ENCODE measurements around the gene LRRIQ3.
"Not testable (repeated sequence)": the region's sequence is repeated elsewhere in the genome, so short reads cannot be mapped to it uniquely, and the experiment has no call there.

LRRIQ3 gene, protein sequence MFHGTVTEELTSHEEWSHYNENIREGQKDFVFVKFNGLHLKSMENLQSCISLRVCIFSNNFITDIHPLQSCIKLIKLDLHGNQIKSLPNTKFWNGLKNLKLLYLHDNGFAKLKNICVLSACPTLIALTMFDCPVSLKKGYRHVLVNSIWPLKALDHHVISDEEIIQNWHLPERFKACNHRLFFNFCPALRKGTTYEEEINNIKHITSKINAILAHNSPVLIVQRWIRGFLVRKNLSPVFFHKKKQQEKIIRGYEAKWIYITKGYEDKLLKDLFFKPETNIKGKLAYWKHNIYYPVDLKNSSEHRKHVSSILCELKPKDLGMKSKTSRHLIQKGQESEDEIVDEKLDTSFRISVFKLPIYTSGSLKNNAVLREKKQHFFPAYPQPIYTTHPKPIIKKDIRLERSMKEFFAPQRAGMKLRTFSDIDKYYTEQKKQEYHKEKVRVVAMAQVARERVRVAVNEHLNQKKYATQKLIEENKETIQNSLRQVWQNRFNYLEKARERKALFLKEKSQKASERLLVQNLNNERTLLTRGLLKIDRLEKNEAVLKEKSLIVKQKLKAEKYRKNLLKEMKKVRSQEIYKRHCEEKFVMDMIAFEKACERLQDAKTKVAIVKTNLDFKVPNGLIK

DNA sequence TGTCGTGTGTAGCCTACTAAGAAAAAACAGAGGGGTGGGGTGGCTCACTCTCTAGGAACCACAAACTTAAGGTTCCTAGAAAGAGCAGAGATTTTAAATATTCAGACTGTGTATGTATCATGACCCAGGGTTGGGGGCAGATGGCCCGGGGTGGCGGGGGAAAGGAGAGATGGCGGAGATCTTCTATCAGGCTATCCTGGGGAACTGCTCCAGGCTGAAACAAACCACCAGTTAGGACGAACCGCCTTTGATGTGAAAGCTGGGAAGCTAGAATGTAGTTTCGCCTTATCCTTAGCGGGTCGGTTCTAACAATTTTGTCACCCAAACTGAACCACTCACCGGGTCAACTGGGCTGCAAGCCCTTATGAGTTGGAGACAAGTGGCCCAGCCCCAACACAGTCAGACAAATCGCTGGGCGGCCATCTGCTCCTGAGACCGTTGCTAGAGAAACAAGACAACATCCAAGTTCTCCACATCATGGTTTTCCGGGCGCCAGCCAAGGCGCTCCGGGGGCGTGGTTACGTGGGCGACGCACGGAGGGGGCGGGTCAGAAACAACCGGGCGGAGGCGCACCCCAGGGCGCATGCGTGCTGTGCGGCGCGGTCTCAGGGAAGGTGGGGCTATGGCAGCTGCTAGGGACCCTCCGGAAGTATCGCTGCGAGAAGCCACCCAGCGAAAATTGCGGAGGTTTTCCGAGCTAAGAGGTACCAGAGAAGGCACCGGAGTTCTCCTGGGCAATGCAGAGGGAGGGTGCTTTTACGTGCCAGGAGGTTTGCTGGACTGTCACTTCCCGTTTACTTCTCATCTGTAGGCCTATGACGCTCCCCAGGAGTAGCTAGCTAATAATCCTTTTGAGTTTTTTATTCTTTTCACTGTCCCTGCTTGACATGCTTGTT is at the start of gene LRRIQ3, which contains the start of gene FPGT:
Gene LRRIQ3, minus strand, starts transcription at position 520 of the 896 bp plus-strand sequence. CDS start 14,492 bp downstream, outside the sequence.
Gene FPGT, plus strand, starts transcription at position 586 of the 896 bp plus-strand sequence. Its CDS starts 37 bp downstream, at position 623.
- DNase-seq = peak; percentile 62

DNA sequence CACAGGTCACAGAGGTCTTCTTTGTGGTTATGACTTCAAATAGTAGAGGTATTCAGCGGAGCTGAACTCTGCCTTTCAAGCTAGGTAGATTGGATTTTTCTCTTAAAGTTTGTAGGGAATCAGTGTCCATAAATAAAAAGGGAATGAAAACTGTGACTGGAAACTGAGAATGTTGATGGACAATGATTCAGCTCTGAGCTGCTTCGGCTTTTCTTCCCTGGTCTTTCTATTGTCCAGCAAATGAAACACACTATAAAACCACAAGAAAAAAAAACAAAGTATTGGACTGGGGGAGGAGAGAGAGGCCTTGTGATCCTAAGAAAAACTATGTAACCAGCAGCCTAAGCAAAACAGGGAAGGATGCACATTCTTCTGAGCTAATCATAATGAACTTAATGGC is 48.3 kb upstream of the LRRIQ3 start:
- peak; percentile 24 for DNase-seq

DNA sequence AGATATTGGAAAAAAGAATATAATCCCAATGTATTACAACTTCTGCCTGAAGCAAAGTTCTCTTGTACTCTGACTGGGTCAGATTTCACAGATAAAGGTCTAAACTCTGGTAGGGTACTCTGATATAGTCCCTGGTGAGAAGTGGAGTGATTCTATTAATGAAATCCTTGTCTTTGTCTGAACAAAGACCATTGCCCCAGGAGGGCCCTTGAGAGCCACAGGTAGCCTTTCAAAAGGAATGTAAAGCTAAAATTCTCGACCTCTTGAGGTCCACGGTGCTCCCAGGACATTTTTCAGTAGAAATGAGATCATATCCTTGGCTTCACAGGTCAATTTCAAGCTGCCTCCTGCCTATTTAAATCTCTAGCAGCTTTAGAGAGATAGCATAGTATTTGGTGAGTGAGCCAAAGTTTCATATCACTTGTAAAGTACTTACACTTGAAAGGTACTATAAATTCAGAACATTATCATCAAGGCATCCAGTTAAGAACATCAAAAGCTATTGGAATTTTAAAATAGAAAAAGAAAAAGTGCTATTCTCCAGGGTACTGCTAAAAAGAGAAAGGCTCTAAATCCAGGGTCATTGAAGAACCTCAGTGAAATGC is 47.3 kb upstream of the LRRIQ3 start:
- peak; percentile 75 for DNase-seq

DNA sequence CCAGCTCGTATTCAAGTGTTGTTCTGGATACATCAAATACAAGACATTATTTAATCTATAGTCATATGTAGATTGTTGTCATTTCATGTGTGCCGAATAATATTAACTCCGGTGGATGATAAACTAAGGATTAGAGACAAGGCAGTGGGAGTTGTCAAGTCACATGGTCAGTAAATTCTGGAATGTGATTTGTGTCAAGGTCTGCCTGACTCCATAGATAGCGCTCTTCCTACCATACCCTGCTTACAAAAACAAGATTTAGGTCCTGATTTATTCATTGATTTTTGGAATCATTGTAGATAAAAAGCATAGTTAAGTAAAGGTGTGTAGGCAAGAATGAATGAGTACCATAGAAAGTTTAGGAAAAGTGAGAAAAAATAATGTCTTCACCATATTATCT is 39.8 kb upstream of the LRRIQ3 start:
- DNase-seq = no peak

DNA sequence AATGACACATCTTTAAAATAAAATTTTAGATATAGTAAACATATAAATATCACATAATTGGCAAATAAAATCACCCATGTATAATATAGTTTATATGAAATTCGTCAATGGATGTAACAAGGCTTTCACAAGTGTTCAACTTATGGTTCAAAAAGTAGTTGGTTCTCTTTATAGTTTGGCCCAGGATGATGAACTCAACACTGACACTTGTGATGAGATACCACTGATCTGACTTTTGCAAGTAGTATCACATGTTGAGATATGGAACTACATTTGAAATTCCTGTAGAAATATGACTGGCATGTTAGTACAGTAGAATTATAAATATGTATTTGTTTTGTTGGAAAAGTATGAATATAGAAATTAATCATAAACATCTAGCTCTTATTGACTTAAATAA is 39.1 kb upstream of the LRRIQ3 start:
- no peak for DNase-seq

DNA sequence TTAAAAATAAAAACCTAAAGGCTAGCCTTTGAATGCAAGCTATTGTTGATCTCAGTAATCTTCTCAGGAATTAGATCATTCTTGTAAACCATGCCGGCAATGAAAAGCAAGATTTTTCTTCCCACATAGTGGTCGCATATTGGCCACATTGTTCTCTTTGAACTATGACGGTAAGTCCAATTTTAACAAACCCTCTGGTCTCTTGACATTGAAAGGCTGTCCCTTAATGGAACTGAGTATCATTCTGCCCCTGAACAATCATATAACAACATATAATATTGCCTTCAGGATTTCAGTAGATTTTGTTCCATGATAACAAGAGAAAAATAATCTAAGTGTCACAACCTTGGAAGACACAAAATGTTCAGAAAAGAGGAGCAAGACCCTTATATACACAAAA is 38.5 kb upstream of the LRRIQ3 start:
- DNase-seq = no peak

DNA sequence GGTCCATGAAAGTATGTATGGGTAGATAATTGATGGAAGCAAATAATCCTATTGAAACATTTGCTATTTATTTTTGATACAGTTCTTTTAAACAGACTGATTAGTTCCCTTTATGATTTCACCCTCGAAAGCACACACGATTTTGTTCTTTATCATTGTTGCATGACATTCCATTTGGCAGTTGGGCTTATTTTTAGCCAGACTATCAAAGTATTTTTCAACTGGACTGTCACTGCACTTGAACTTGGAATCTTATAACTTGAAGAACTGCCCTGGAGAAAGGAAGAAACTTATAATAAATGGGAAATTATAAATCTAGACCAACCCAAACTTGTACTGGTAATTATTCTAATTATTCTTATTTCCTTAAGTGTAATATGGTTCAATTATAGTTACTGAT is 37.2 kb upstream of the LRRIQ3 start, which contains the start of gene TNNI3K:
Gene TNNI3K, plus strand, starts transcription at position 235 of the 400 bp plus-strand sequence. Its CDS starts 65 bp downstream, at position 300.
- DNase-seq = no peak

DNA sequence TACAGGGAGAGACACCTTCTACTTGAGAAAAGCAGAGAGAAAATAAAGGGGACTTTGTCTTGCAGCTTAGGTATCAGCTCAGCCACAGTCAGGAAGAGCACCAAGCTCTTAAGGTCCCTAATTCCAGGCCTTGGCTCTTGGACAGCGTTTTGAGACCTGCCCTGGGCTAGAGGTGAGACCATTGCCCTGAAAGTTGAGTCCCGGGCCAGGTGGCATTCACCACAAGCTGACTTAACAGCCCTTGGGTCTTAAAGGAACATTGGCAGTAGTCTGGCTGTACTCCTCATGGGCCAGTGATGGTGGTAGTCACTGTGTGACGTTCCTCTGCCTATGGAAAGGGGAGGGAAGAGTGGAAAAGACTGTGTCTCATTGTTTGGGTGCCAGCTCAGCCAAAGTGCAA is 25.5 kb upstream of the LRRIQ3 start:
- no peak for DNase-seq

DNA sequence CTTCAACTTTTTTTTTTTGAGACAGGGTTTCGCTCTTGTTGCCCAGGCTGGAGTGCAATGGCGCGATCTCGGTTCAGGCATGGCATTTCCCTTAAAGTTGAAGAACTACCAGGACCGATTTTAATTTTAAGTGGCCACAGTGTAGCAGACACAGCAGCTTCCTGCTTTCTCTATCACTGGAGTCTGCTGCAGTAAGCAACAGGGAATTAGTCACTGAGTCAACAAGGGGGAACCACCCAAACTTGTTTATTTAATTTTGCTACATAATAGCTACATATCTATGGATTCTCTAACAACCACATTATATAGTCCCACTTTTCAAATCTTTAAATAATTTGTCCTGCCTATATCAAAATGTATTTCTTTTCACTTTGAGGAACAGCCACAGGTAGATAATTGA is 24.7 kb upstream of the LRRIQ3 start:
- DNase-seq = no peak

DNA sequence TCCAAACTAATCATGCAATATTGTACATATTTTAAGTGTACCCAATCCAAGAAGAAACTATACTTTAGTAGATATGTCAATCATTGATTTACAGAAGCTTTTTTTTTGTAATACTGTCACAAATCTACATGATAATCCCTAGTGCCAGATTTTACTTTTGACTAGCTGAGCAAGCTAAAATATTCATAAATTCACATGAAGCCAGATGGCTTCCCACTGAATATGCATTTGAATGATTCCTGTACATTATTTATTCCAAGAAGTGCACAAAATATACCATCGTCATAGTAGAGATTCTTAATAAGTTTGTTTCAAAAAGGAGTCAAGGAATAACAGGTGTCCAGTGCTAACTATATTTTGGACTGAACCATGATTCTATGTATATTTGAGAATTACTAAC is 17.3 kb upstream of the LRRIQ3 start:
- no peak for DNase-seq

DNA sequence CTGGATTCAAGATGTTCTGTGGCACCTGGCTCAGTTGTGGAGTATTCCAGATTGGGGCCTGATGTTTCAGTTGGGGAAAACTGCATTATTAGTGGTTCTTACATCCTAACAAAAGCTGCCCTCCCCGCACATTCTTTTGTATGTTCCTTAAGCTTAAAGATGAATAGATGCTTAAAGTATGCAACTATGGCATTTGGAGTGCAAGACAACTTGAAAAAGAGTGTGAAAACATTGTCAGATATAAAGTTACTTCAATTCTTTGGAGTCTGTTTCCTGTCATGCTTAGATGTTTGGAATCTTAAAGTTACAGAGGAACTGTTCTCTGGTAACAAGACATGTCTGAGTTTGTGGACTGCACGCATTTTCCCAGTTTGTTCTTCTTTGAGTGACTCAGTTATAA is 7.3 kb upstream of the LRRIQ3 start:
- DNase-seq = no peak

DNA sequence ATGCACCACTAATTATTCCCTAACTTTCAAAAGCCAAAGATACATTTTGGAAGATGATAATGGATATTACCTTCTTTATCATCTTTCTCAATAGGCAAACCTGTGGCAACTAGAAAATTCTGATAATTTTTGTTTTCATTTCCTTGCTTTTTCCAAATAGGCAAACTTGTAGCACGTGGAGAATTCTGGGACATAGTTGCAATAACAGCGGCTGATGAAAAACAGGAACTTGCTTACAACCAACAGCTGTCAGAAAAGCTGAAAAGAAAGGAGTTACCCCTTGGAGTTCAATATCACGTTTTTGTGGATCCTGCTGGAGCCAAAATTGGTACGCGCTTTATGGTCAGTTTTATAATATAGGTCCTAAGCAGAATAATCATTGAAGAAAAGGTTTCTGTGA is 1.5 kb upstream of the LRRIQ3 start:
- no peak for DNase-seq

DNA sequence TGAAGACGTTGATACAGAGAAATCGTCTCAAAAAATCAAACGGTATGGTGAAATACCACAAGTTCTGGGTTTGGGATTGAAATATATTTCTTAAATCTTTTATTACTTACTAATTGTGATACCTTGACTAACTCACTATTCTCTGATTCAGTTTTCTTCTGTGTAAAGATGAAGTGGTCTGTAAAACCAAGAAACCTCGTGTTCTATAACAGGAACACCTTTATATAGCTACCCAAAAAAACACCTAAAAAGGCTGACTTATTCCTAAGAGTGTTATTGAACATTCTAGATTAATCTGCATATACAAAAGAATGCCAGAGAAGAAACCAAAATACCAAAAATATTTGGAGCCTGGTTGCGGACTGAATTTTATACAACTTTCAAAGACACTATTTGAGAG is 721 bp downstream of the LRRIQ3 start:
- no peak for DNase-seq

DNA sequence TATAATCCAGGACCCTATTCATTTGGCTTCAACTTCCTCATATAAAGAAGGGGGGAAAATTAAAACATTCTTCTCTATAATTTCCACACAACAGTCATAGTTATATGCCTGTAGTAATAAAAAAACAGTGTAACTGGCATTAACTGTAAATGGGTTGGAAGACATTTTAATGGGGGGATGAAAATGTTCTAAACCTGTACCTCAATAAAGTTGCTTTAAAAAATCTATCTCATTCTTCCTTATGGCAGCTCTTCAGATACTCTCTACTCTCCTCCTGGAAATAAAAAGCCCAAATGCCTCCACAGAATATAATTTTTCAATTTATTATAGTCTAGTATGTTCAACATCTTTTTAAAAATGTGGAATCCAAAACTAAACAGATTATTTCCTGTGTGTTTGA is 2.6 kb downstream of the LRRIQ3 start:
- no peak for DNase-seq

DNA sequence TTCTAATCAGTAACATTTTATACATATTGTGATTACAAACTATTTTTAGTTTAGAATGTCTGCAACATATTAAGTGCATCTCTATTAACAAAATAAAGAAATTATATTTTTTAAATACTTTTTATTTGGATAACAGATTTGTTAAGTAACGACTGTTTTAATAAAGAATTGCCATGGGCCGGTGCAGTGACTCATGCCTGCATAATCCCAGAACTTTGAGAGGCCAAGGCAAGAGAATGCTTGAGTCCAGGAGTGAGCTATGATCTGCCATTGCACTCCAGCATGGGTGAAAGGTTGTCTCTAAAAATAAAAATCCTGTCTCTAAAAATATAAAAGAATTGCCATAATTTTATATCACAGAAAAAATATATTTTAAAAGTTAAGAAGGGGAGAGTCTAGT is 4.1 kb downstream of the LRRIQ3 start:
- DNase-seq = no peak

DNA sequence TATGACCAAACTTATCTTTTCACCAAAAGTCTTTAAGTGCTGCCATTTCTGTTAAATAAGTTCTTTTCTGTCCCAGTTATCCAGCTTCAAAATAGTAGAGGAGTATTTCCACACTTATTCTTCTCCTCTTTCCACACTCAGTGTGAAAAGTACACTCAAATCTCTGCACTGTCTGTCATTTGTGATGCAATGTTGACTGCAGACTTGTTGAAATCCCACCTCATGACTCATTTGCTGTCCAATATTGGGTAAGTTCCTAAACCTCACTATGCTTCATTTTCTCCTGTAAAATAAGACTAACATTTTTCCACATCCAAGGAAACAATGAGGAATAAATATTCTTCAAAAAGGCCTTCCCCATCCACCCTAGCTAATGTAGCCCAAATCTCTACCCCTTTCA is 17.5 kb downstream of the LRRIQ3 start:
- no peak for DNase-seq

DNA sequence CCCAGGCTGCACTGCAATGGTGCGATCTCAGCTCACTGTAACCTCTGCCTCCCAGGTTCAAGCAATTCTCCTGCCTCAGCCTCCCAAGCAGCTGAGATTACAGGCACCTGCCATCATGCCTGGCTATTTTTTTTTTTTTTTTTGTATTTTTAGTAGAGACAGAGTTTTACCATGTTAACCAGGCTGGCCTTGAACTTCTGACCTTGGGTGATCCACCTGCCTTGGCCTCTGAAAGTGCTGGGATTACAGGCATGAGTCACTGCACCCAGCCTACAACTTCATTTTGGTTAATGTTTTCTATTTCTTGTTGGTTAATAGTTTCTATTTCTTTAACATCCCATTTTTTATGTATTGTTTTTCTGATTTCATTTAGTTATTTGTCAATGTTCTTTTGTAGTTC is 23.6 kb downstream of the LRRIQ3 start:
- DNase-seq = not testable (repeated sequence)

DNA sequence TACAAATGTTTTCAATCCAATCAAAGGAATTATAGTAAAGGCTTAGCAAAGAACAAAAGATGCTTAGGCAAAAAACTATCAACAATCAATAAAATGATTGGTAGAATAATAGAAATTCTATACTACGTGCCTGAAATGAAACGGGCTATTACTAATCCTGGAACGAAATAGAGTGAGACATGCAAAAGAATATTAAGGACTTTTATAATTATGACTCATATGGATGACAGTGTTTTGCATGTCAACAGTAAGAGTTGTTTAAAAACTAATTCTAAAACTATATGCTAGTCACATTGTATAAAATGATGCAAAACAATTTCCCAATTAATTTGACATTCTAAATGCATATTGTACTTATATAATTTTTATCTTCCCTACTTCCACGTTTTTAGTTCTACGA is 35.6 kb downstream of the LRRIQ3 start:
- no peak for DNase-seq

DNA sequence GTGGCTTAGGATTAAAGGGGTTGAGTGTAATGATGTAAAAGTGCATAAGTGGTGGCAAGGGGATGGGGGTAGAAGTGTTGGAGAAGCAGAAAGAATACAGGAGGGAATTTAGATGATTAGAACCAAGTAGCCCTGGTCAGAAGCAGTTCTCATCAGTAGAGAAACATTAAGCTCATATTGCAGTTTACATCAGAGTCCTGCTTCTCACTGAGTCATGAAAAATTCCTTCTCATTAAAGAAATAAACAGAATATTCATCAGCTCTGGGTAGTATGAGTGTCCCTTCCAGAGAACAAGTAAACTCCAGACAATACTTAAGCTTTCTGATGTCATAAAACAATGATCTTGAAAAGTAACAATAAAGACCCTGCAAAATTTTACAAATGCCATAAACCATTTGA is 36.5 kb downstream of the LRRIQ3 start:
- DNase-seq = no peak

DNA sequence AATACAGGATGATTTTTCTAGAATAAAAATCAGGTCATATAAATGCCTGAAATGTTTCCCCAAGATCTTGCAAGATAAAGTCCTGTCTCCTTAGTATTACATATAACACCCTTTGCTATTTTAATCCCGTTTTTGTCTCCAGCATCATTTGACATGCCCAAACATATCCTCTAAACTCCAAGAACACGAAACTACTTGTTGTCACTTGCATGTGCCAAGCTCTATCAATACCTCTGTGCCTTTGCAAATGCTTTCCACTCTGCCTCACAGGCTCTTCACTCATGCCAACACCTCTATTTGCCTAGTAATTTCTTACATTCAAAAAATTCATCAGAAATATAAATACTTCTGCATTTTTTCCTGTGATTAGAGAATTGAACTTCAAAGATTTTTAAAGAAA is 37.9 kb downstream of the LRRIQ3 start:
- no peak for DNase-seq

DNA sequence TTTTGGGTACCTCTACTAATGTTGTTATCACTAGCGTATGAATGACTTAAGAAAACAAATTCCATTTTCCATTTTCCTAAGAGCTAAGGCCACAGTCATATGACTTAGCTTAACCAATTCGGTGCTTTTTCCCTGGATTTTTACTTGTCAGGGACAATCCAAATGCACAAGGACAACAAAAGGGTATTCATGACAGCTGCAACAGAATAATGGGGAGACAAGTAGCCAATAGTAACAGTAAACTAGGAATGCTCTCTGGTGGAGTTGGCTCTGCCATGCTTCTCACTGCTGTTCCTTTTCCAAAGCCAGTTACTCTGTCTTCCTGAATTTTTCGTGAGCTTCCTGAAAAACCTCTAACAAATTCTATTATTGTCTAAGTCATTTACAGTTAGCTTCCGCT is 52.9 kb downstream of the LRRIQ3 start:
- DNase-seq = no peak

DNA sequence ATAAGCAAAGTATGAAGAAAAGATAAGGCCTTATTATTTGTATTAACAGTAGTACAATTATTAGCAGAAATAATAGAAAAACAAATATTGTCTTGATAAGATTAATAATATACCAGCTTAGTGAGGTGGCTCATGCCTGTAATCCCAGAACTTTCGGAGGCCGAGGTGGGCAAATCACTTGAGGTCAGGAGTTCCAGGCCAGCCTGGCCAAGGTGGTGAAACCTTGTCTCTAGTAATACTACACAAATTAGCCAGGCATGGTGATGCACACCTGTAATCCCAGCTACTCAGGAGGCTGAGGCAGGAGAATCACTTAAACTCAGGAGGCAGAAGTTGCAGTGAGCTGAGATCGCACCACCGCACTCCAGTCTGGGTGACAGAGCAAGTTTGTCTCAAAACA is 80.6 kb downstream of the LRRIQ3 start:
- DNase-seq = not testable (repeated sequence)

DNA sequence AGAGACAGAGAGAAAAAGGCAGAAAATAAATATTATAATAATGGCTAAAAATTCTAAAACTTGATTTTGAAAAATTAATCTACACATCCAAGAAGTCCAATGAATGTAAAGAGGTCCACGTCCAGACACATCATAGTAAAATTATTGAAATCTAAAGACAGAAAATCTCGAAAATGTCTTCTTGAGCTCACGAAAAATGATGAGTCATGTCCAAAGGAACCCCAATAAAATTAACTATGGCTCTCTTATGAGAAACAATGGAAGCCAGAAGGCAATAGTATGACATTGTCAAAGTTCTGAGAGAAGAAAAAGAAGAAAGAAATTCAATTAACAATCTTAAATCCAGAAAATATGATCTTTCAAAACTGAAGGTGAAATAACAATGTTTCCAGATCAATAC is 84.6 kb downstream of the LRRIQ3 start:
- no peak for DNase-seq

All from DMS79 treated with DMSO at 0.1 percent for 48 hours (cell line).